VCaP (cell line): ENCODE results near the gene DPP9.

Experiments
- H3K27ac ChIP-seq: fragments of 450-650 bp; 2 replicates; pipeline ENCODE4 v1.5.1; 2017
- CTCF ChIP-seq: fragments of 450-650 bp; conservative IDR thresholded peaks from 2 replicates; pipeline ENCODE4 v1.5.1; 2017; ENCODE audit warnings: mild to moderate bottlenecking, moderate library complexity

The DPP9 gene

GRCh38 chr19:4669723-4670480 lies 53.7 kb downstream of the DPP9 start, which contains the start of gene MYDGF:
Gene MYDGF, minus strand, starts transcription at chr19:4670342. Its CDS starts 8 bp downstream, at chr19:4670334.
- peak within 1 kb of the TSS; percentile 53; the same call in 1 of the 2 replicates for H3K27ac ChIP-seq

GRCh38 chr19:4664642-4665041 lies 59.0 kb downstream of the DPP9 start:
- no peak overlapping the region for H3K27ac ChIP-seq
- no peak for TF ChIP-seq CTCF

More at GRCh38 chr19:4669723-4670480, 53.7 kb downstream of the DPP9 start, which contains the start of gene MYDGF:
- TF ChIP-seq CTCF = no peak

GRCh38 chr19:4662812-4663211 lies 60.8 kb downstream of the DPP9 start:
- TF ChIP-seq CTCF = no peak

GRCh38 chr19:4662020-4662695 lies 61.5 kb downstream of the DPP9 start:
- H3K27ac ChIP-seq = no peak overlapping the region
- TF ChIP-seq CTCF = no peak

More at GRCh38 chr19:4662812-4663211, 60.8 kb downstream of the DPP9 start:
- H3K27ac ChIP-seq = no peak overlapping the region

- no peak for TF ChIP-seq CTCF
- H3K27ac ChIP-seq = no peak overlapping the region
Measured at GRCh38 chr19:4660993-4661392, 62.6 kb downstream of the DPP9 start.

GRCh38 chr19:4660181-4660791 lies 63.4 kb downstream of the DPP9 start:
- H3K27ac ChIP-seq = no peak overlapping the region
- TF ChIP-seq CTCF = peak; percentile 59

- TF ChIP-seq CTCF = no peak
- H3K27ac ChIP-seq = no peak overlapping the region
Measured at GRCh38 chr19:4657835-4658234, 65.8 kb downstream of the DPP9 start.
